Measurements from ENCODE around the gene PLCH1.

DNA sequence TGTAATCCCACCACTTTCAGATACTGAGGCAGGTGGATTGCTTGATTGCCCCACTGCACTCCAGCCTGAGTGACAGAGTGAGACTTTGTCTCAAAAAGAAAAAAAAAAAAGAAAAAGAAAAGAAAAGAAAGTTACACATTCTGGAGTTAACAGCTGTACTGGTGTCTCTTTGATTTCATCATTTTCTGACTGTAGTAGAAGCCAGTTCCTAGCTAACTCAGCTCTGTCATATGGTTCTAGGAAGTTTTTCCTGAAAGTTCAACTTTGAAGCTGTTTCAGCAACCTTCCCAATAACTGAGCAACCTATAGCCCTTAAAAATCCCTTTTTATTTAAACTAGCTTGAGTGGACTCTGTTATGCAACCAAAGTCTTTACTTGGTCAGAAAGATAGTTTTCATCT is 346.8 kb downstream of the PLCH1 start:
- TF ChIP-seq CTCF (IDR thresholded peaks at IDR 0.05; ENCODE audit: low read depth, low read length, poor library complexity, severe bottlenecking) (no peak), EZH2phosphoT487 (IDR thresholded peaks at IDR 0.05; ENCODE audit: borderline replicate concordance, low read length) (no peak)
